ENCODE results near the gene ANGPTL5. TPM values are rescaled to one million over a fixed set of nuclear protein-coding genes. Genes with fewer than 3 reads are reported as not detected.

The ANGPTL5 gene
- polyA plus RNA-seq, 1 donor (not counting 4 experiments of a cell fraction or from before 2014, with no cell fraction given), result 0.03 TPM

- H3K36me3 ChIP-seq (ENCODE audit: control insufficient read depth in 2 of 2, extremely low read depth in 1 of 2, insufficient read depth in 2 of 2, low read length in 2 of 2), result no peaks in the 10 kb centered on the region
- no peaks in the 10 kb centered on the region for H3K79me2 ChIP-seq (ENCODE audit: control insufficient read depth, insufficient read depth, low read length)
- no peak overlapping the region for H3K4me3 ChIP-seq (ENCODE audit: control insufficient read depth in 2 of 3, extremely low read depth in 1 of 3, insufficient read depth in 2 of 3, low read depth in 1 of 3, low read length in 3 of 3)
- H2AFZ ChIP-seq (ENCODE audit: control insufficient read depth, low read length), result no peak overlapping the region
- no peak for TF ChIP-seq EZH2 (IDR thresholded peaks at IDR 0.05; ENCODE audit: low read length)
- no peak for TF ChIP-seq CTCF (optimal IDR thresholded peaks at IDR 0.05 in 1 of 3, IDR thresholded peaks at IDR 0.05 in 1 of 3, conservative IDR thresholded peaks at IDR 0.05 in 1 of 3; ENCODE audit: extremely low read depth in 1 of 3, insufficient read depth in 2 of 3, low read length in 3 of 3)
- H3K9me3 ChIP-seq (ENCODE audit: control insufficient read depth, low read depth, low read length), result no peaks in the 10 kb centered on the region
- no peak overlapping the region for H3K27ac ChIP-seq (ENCODE audit: control insufficient read depth, insufficient read depth, low read length)
- dilution Hi-C loops (cut with MboI; ENCODE audit: extremely low pct_ligation_motif_present, low sequenced_read_pairs), result no loop called here
- no peak overlapping the region for H3K4me2 ChIP-seq (ENCODE audit: control insufficient read depth, extremely low read depth, insufficient read depth, low read depth, low read length)
- DNase-seq (ENCODE audit: low read depth, low spot score) (no peak), FAIRE-seq (no peak)
- H4K20me1 ChIP-seq (ENCODE audit: control insufficient read depth, extremely low read depth, insufficient read depth, low read length), result no peaks in the 10 kb centered on the region
- no peak overlapping the region for H3K9ac ChIP-seq (ENCODE audit: control insufficient read depth, extremely low read depth, insufficient read depth, low read length)
- no peaks in the 10 kb centered on the region for H3K9me1 ChIP-seq (ENCODE audit: control insufficient read depth, extremely low read depth, insufficient read depth, low read length)
- H3K27me3 ChIP-seq (ENCODE audit: control insufficient read depth, extremely low read depth, insufficient read depth, low read length), result no peaks in the 10 kb centered on the region
- H3K4me1 ChIP-seq (ENCODE audit: control insufficient read depth, extremely low read depth, insufficient read depth, low read length), result no peaks in the 10 kb centered on the region
Measured at GRCh38 chr11:101949680-101950220, 33.4 kb upstream of the ANGPTL5 start.

DNA sequence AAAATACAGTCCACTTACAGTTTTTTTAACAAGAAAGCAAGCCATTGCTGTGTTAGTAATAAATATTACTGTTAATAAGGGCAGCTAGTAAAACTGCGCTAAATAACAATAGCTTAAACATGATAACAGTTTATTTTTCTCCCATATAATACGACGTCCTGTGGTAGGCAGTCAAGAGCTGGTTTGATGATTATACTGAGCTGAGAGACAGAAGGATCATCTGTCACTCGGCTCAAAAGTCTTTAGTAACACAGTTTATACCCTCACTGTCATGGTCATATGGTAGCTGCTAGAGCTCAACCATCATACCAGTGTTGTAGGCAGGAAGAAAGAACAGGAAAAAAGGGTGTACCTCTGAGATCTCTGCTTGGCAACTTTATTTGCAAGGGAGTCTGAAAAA, 29.1 kb upstream of the ANGPTL5 start:
- H3K27me3 ChIP-seq (ENCODE audit: control insufficient read depth, extremely low read depth, insufficient read depth, low read length), result no peaks in the 10 kb centered on the region
- TF ChIP-seq EZH2 (IDR thresholded peaks at IDR 0.05; ENCODE audit: low read length) (no peak), CTCF (optimal IDR thresholded peaks at IDR 0.05 in 1 of 3, IDR thresholded peaks at IDR 0.05 in 1 of 3, conservative IDR thresholded peaks at IDR 0.05 in 1 of 3; ENCODE audit: extremely low read depth in 1 of 3, insufficient read depth in 2 of 3, low read length in 3 of 3) (no peak)
- H3K4me3 ChIP-seq (ENCODE audit: control insufficient read depth in 2 of 3, extremely low read depth in 1 of 3, insufficient read depth in 2 of 3, low read depth in 1 of 3, low read length in 3 of 3), result no peak overlapping the region
- H4K20me1 ChIP-seq (ENCODE audit: control insufficient read depth, extremely low read depth, insufficient read depth, low read length), result no peaks in the 10 kb centered on the region
- no peak for FAIRE-seq
- H3K9me3 ChIP-seq (ENCODE audit: control insufficient read depth, low read depth, low read length), result no peaks in the 10 kb centered on the region
- H3K4me2 ChIP-seq (ENCODE audit: control insufficient read depth, extremely low read depth, insufficient read depth, low read depth, low read length), result no peak overlapping the region
- H2AFZ ChIP-seq (ENCODE audit: control insufficient read depth, low read length), result no peak overlapping the region
- dilution Hi-C loops (cut with MboI; ENCODE audit: extremely low pct_ligation_motif_present, low sequenced_read_pairs), result no loop called here
- no peak overlapping the region for H3K27ac ChIP-seq (ENCODE audit: control insufficient read depth, insufficient read depth, low read length)
- H3K9me1 ChIP-seq (ENCODE audit: control insufficient read depth, extremely low read depth, insufficient read depth, low read length), result no peaks in the 10 kb centered on the region
- no peaks in the 10 kb centered on the region for H3K4me1 ChIP-seq (ENCODE audit: control insufficient read depth, extremely low read depth, insufficient read depth, low read length)
- no peak for DNase-seq (ENCODE audit: low read depth, low spot score)
- H3K36me3 ChIP-seq (ENCODE audit: control insufficient read depth in 2 of 2, extremely low read depth in 1 of 2, insufficient read depth in 2 of 2, low read length in 2 of 2), result no peaks in the 10 kb centered on the region
- no peaks in the 10 kb centered on the region for H3K79me2 ChIP-seq (ENCODE audit: control insufficient read depth, insufficient read depth, low read length)
- no peak overlapping the region for H3K9ac ChIP-seq (ENCODE audit: control insufficient read depth, extremely low read depth, insufficient read depth, low read length)

All from keratinocyte (primary cell).